ENCODE results near the gene ATXN2L.

DNA sequence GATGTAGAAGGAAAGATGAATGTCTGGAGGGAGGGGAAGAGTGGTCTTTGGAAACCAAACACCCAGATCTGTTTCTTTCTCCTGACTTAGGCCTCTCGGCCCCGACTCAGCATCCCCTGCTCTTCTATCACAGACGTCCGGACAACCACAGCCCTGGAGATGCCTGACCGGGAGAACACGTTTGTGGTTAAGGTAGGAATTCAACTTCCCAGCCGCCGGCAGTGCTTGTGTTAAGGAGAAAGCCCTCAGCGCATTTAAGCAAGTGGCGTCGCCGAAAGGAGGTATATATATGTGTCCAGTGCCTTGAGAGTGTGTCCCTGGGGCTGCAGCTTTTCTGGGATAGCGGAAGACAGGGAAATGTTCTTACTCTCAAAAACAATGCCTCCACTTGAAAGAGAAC lies 44.4 kb downstream of the ATXN2L start:
- no peak for TF ChIP-seq TAF1 (IDR thresholded peaks at IDR 0.05; ENCODE audit: borderline replicate concordance, insufficient read depth, low read length)
- TF ChIP-seq POLR2AphosphoS5 (IDR thresholded peaks at IDR 0.05; ENCODE audit: low read depth, low read length) = no peak
